Stimulated activated CD4-positive, alpha-beta T cell treated with anti-CD3 and anti-CD28 coated beads, Interleukin-12 subunit alpha, Interleukin-12 subunit beta, amount 100 ng/mL, for 24 hours (primary cell): Measurements from ENCODE around the gene MEOX1.
A peak's percentile ranks its signal among the peaks of the same experiment; 100 is the strongest.
"Not testable (repeated sequence)": the region's sequence is repeated elsewhere in the genome, so short reads cannot be mapped to it uniquely, and the experiment has no call there.

ENCODE experiments used
- DNase-seq, 2 experiments: peaks; one replicate each; pipeline ENCODE4 v3.0.0-alpha.2; 2020; ENCODE audit warnings: low read depth in 2 of 2

MEOX1 gene

GRCh38 chr17:43616852-43617251 lies 44.9 kb downstream of the MEOX1 start:
- no peak for DNase-seq

GRCh38 chr17:43616421-43616820 lies 45.3 kb downstream of the MEOX1 start:
- DNase-seq, result no peak

- no peak for DNase-seq
Observed at GRCh38 chr17:43616029-43616351, 45.7 kb downstream of the MEOX1 start.

GRCh38 chr17:43615330-43616028 lies 46.2 kb downstream of the MEOX1 start:
- no peak for DNase-seq

- no peak for DNase-seq
Observed at GRCh38 chr17:43614561-43614960, 47.2 kb downstream of the MEOX1 start.

- no peak for DNase-seq
Observed at GRCh38 chr17:43613917-43614316, 47.8 kb downstream of the MEOX1 start.

- DNase-seq, result no peak
Observed at GRCh38 chr17:43612515-43612914, 49.2 kb downstream of the MEOX1 start.

- DNase-seq, result no peak
Observed at GRCh38 chr17:43611230-43611969, 50.3 kb downstream of the MEOX1 start.

- no peak for DNase-seq
Observed at GRCh38 chr17:43609613-43610385, 51.9 kb downstream of the MEOX1 start.

- peak; percentile 5 to 48 for DNase-seq
Observed at GRCh38 chr17:43608313-43608712, 53.4 kb downstream of the MEOX1 start.

GRCh38 chr17:43604549-43604948 lies 57.2 kb downstream of the MEOX1 start:
- DNase-seq, result no peak

GRCh38 chr17:43603321-43603720 lies 58.4 kb downstream of the MEOX1 start:
- DNase-seq, result no peak

- DNase-seq, result not testable (repeated sequence)
Observed at GRCh38 chr17:43602556-43602955, 59.2 kb downstream of the MEOX1 start.

GRCh38 chr17:43601280-43602039 lies 60.3 kb downstream of the MEOX1 start:
- DNase-seq, result no peak

GRCh38 chr17:43599835-43600234 lies 61.9 kb downstream of the MEOX1 start:
- DNase-seq, result no peak

GRCh38 chr17:43599046-43599395 lies 62.7 kb downstream of the MEOX1 start:
- DNase-seq, result no peak

GRCh38 chr17:43598357-43599045 lies 63.2 kb downstream of the MEOX1 start:
- DNase-seq, result no peak

GRCh38 chr17:43597624-43598356 lies 63.9 kb downstream of the MEOX1 start:
- no peak for DNase-seq

GRCh38 chr17:43595466-43595865 lies 66.3 kb downstream of the MEOX1 start:
- no peak for DNase-seq

GRCh38 chr17:43591779-43592562 lies 69.8 kb downstream of the MEOX1 start:
- DNase-seq, result no peak
